Measurements from ENCODE around the gene HAGHL.
A peak's percentile ranks its signal among the peaks of the same experiment; 100 is the strongest.
"Not testable (repeated sequence)": the region's sequence is repeated elsewhere in the genome, so short reads cannot be mapped to it uniquely, and the experiment has no call there.

The HAGHL gene

GRCh38 chr16:689175-689897 lies 37.6 kb upstream of the HAGHL start:
- DNase-seq: no peak

- DNase-seq: not testable (repeated sequence)
Measured at GRCh38 chr16:691242-691641, 35.7 kb upstream of the HAGHL start.

GRCh38 chr16:692356-693108 lies 34.4 kb upstream of the HAGHL start:
- DNase-seq: no peak

DNA sequence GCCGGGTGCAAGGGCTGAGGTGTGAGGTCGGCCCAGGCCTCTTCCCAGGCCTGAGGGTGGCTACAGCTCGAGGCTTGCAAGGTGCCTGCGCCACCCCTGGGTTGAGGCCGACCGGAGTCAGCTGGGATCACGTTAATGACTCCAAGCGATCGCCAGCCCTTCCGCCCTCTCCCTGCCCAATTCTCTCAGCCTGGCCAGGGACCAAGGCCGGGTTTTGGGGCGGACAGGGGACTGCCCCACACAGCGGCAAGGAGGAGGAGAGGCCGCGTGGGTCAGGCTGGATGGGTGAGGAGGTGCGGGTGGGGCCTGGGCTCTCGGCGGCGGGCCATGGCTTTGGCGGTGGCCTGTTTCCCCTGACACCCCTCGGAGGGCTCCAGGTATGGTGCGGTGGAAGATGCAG lies 33.5 kb upstream of the HAGHL start:
- no peak for DNase-seq

- DNase-seq: no peak
Measured at GRCh38 chr16:693766-694165, 33.1 kb upstream of the HAGHL start.

- no peak for DNase-seq
Measured at GRCh38 chr16:694187-694862, 32.6 kb upstream of the HAGHL start.

DNA sequence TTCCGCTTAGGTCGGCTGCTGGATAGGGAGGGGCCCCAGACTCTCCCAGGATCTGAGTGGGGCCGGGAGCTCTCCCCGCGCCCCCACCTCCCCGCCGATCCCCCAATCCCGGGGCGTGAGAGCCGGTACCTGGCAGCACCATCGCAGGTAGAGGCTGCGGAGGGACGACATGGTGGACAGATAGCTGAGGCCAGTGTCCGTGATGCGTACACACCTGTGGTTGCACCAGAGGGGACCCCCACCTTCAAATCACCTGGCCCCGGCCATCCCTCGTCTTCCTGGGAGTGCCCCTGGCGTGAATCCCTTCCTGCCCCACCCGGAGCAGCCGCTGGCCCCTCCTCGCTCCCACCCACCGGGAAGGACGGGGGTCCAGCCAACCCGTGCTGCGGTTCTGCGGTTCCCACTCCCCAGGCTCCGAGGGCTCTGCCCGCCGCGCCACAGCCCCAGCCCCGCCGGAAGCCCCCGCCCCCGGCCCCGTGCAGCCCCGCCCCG lies 32.0 kb upstream of the HAGHL start:
- no peak for DNase-seq

DNA sequence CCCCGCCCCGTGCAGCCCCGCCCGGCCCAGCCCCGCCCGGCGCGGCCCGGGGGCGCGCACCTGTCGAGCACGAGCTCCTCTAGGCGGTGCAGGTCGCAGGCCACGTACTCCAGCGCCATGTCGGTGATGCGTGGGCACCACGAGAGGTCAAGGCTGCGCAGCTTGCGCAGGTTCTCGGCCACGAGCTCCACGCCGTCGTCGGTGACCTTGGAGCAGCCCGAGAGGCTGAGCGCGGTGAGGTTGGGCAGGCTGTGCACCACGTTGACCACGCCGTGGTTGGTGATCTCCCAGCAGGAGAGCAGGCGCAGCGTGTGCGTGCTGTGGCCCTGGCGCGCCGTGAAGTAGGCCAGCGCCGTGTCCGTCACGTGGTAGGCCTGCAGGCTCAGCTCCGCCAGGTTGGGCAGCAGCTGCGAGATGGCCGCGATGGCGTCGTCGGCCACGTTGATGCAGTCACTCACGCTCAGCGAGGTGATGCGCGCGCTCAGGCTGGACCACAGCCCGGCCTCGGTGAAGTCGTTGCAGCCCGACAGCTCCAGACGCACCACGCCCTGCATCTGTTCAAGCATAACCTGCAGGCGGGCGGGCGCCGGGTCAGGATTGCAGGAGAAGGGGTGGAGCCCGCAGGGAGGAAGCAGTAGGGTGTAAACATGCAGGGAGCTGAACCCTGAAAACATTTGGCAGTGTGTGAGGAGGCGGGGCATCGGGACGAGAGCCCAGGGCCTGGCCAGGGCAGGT lies 31.4 kb upstream of the HAGHL start:
- peak; percentile 87 for DNase-seq

DNA sequence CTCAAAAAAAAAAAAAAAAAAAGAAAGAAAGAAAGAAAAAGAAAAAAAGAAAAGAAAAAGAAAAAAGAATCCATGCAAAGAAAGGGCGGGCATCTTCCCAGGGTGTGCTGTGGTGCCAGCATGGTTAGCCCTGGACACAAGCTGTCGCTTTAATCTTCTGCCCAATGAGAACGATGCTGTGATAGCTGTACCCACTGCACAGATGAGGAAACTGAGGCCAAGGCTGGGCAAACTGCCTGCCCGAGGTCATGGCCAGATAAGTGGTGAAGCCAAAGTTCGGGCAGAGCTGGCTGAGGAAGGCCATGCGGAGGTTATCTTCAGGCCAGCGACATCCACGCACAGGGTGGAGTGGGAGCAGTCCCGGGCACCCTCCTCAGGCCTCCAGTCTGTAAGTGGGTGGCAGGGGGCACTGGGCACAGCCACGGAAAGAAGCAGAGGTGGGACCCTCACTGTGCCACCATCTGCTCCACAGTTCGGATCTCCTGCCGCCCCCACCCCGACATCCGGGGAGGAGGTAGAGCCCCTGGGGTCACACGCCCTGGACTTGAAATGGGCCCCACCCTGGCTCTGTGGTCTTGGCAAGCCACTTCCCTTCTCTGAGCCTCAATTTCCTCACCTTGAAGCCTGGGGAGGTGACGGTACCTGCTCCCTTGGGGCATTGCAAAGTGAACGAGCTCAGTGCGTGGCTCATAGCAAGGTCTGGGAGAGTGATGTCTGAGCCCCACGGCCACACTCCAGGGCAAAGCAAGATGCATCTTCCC lies 27.8 kb upstream of the HAGHL start:
- no peak for DNase-seq

DNA sequence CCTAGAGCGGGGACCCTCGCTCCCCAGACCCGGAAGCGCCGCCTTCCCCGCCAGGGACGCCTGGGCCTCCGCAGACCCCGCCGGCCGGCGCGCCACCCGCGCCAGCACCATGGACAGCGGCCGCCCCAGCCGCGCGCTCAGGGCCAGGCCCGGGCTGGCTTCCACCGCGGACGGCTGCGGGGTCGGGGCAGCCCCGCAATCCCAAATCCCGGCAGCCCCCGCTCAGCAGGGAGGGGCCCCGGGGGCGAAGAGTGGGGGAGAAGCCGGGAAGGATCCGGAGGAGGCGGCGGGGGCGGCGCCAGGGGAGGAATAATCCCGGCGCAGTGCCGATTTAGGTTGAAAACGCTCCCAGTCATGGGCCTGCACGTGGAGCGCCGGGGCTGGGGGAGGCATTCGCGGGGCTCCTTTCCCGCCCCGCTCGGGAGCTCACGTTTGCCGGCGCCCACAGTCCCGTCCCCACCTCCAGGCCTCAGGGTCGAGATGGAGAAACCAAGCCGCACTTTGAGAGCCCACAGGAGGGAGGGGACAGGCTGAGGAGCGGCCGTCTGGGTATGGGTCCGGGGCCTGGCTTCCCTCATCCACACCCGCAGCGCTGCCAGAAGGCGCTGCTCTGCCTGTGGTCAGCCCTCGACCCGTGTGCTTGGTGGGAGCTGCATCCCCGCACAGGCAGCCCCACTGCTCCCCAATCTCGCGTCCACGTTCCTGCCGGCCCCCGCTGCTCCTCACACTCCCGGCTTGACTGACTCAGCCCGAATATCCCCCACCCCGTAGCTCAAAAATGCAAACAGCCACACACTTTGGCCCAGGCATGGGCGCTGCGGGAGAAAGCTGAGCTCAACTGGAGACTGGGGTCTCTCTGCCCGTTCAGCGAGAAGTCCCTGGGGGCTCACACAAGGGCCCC lies 26.0 kb upstream of the HAGHL start:
- no peak for DNase-seq

- no peak for DNase-seq
Measured at GRCh38 chr16:702341-702740, 24.6 kb upstream of the HAGHL start.

DNA sequence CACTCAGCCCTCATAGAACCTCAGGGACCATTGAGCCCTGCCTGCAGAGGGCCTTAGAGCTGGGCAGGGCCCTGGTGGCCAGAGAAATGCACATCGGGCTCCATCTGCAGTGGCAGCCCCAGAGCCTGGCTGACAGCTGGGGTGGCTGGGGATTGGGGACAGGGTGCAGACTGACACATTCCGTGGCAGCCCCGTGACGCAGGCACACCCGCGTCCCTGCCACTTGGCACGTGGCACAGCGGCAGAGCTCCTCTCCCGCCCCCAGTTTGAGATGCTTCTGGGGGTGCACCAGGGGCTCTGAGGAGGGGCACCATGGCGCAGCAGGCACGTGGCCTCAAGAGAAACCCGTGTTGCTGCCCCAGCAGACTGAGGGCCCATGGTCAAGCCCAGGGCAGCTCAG lies 23.5 kb upstream of the HAGHL start:
- DNase-seq: no peak

DNA sequence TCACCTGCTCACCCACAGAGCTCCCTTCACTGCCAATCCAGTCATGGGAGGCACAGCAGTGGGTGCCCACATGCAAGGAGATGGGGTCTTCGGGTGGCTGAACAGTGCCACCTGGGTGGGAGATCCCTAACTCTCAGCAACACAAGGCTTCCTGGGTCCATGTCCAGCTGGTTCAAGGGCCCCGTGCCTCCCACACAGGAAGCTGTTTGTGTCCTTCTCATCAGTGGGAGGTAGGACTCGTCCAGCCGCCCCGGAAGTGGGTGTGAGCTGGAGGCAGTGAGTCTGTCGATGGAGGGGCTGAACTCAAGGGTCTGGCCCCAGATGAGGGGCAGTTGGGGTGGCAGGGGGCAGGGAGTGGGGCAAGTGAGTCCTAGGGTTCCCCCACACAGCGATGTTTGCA lies 22.9 kb upstream of the HAGHL start:
- no peak for DNase-seq

GRCh38 chr16:704552-705380 lies 22.1 kb upstream of the HAGHL start:
- DNase-seq: no peak

GRCh38 chr16:705431-706188 lies 21.3 kb upstream of the HAGHL start, which contains the start of gene FBXL16:
Gene FBXL16, minus strand, starts transcription at chr16:705801. Its CDS starts 8,396 bp downstream, at chr16:697405.
- peak; percentile 41 for DNase-seq

- no peak for DNase-seq
Measured at GRCh38 chr16:706189-707061, 20.5 kb upstream of the HAGHL start.

DNA sequence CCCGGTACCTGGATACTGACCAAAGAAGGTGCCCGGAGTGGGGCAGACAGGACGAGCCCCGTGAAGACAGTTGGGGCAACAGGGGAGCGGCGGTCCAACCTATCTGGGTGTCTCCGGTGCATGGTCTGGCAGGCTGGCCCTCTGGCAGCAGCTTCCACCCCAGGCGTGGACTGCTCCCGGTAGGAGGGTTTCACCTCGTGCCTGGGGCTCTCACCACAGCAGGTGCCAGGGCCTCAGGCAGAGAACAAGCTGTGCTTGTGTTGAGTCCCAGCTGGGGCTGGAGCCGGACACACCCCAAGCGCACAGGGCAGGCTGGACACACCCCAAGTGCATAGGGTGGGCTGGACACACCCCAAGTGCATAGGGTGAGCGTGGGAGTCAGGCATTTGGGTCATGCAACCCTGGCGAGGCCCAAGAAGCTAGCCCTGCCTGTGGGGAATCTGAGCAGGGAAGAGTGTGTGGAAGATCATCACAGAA lies 19.8 kb upstream of the HAGHL start:
- DNase-seq: no peak

DNA sequence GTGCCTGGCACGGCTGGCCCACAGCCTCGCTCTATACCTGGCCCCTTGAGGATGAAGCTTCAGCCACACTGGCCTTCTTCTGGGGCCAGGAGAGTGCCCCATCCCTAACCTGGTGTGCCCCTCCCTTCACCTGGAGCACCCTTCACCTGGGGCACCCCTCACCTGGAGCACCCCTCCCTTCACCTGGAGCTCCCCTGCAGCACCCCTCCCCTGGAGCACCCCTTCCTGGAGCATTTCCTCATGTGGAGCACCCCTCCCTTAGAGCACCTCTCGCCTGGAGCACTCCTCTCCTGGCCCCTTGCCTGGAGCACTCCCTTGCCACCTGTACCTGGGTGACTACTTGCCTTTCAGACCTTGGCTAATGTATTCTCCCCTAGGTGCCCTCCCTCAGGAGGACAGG lies 18.9 kb upstream of the HAGHL start:
- DNase-seq: no peak
